ENCODE measurements around the gene PCK1. TPM values are rescaled to one million over a fixed set of nuclear protein-coding genes. Genes with fewer than 3 reads are reported as not detected.

The PCK1 gene
- total RNA-seq, 4 donors from 2014 or later: 0.10 to 3.2 (median 1.7) TPM

DNA sequence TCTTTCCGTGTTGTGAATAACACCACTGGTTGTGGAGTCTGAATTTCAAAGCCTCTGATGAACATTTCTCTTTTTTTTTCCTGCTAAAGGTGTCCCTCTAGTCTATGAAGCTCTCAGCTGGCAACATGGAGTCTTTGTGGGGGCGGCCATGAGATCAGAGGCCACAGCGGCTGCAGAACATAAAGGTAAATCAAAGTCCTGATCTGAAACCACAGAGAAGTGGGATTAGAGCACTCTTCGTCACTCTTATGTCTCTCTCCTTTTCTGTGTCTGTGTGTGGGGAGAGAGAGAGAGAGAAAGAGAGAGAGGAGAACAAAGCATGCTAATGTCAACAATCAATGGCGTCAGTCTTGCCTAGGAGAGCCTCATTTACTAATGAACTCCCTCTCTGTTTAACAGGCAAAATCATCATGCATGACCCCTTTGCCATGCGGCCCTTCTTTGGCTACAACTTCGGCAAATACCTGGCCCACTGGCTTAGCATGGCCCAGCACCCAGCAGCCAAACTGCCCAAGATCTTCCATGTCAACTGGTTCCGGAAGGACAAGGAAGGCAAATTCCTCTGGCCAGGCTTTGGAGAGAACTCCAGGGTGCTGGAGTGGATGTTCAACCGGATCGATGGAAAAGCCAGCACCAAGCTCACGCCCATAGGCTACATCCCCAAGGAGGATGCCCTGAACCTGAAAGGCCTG is 4.2 kb downstream of the PCK1 start:
- H3K4me1 ChIP-seq: no peaks in the 10 kb centered on the region
- no peak for ATAC-seq
- no peaks in the 10 kb centered on the region for H3K36me3 ChIP-seq
- no peak for DNase-seq
- no peak overlapping the region for H3K4me3 ChIP-seq
- TF ChIP-seq, protein P1, sequence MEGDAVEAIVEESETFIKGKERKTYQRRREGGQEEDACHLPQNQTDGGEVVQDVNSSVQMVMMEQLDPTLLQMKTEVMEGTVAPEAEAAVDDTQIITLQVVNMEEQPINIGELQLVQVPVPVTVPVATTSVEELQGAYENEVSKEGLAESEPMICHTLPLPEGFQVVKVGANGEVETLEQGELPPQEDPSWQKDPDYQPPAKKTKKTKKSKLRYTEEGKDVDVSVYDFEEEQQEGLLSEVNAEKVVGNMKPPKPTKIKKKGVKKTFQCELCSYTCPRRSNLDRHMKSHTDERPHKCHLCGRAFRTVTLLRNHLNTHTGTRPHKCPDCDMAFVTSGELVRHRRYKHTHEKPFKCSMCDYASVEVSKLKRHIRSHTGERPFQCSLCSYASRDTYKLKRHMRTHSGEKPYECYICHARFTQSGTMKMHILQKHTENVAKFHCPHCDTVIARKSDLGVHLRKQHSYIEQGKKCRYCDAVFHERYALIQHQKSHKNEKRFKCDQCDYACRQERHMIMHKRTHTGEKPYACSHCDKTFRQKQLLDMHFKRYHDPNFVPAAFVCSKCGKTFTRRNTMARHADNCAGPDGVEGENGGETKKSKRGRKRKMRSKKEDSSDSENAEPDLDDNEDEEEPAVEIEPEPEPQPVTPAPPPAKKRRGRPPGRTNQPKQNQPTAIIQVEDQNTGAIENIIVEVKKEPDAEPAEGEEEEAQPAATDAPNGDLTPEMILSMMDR (IDR thresholded peaks at IDR 0.05 in 4 of 5, conservative IDR thresholded peaks at IDR 0.05 in 1 of 5): no peak
- no peak for TF ChIP-seq POLR2A (IDR thresholded peaks at IDR 0.05)
- in situ Hi-C loops (cut with MboI; ENCODE audit: low sequenced_read_pairs in 4 of 4) (no loop called here), intact Hi-C loops (cut with DNase I; ENCODE audit: low total_unique reads) (no loop called here)
- H3K9me3 ChIP-seq: no peaks in the 10 kb centered on the region
- no peak overlapping the region for H3K27ac ChIP-seq
- H3K27me3 ChIP-seq: peaks cover 1 to 7% (median 5%) of the 10 kb centered on the region in 3 donors

DNA sequence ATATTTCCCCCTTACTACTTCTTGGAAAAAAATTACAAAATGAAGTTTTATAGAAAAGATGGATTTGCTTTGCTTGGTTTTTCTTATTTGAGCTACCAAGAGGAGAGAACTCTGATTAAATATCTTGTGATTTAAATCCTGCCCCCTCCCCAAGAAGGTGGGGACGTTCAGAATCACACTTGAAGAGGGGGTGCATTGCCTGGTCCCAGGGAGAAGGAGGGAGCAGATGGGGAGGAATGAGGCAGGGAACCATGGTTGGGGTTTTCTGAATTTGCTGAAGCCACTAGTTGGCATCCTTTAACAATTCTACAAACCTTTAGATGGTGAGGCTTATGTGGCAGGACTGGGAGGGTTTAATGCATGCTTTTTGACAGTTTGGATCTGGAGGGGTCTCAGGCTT is 5.5 kb downstream of the PCK1 start:
- Histone ChIP-seq H3K27ac (no peak overlapping the region), H3K9me3 (no peaks in the 10 kb centered on the region), H3K4me3 (no peak overlapping the region), H3K27me3 (peaks cover 0 to 7% (median 5%) of the 10 kb centered on the region in 3 donors), H3K36me3 (no peaks in the 10 kb centered on the region), H3K4me1 (no peaks in the 10 kb centered on the region)
- TF ChIP-seq, protein P1 (IDR thresholded peaks at IDR 0.05 in 4 of 5, conservative IDR thresholded peaks at IDR 0.05 in 1 of 5): no peak
- no peak for TF ChIP-seq POLR2A (IDR thresholded peaks at IDR 0.05)
- DNase-seq (no peak), ATAC-seq (no peak)
- intact Hi-C loops (cut with DNase I; ENCODE audit: low total_unique reads) (no loop called here), in situ Hi-C loops (cut with MboI; ENCODE audit: low sequenced_read_pairs in 4 of 4) (no loop called here)

DNA sequence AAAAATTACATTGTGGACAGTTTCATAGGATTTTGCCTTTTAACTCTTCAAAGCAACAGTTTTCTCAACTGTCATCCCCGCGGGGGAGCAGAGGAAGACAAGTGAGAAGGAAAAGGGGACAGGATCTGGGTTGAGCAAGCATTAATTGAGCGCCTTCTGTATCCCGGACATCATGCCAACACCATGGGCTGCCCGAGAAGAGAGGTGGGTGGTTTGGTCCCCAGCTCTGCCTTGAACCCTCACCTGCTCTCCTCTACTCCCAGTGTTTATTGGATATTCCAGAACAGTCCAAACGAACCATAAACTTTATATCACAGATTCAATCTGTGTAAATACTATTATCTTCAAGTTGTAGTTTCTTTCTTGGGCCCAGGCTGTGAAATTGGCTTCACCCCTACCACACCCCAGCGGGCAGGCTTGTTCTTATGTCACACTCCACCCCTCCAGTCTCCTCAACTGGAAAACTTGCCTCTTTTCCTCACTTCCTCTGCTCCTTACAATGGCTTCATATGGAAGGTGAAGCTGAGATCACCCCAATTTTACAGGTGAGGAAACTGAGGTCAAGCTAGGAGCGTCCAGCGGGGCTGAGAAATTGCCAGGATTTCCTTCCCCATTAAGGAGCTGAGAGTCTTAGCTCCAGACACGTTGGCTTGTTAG is 6.0 kb downstream of the PCK1 start:
- H3K27ac ChIP-seq: no peak overlapping the region
- no peak for DNase-seq
- H3K36me3 ChIP-seq: no peaks in the 10 kb centered on the region
- no peaks in the 10 kb centered on the region for H3K4me1 ChIP-seq
- ATAC-seq: no peak
- H3K27me3 ChIP-seq: peaks cover 0 to 7% (median 5%) of the 10 kb centered on the region in 3 donors
- no peak for TF ChIP-seq POLR2A (IDR thresholded peaks at IDR 0.05)
- TF ChIP-seq, protein P1 (IDR thresholded peaks at IDR 0.05 in 4 of 5, conservative IDR thresholded peaks at IDR 0.05 in 1 of 5): no peak
- in situ Hi-C loops (cut with MboI; ENCODE audit: low sequenced_read_pairs in 4 of 4): no loop called here
- no peak overlapping the region for H3K4me3 ChIP-seq
- intact Hi-C loops (cut with DNase I; ENCODE audit: low total_unique reads): no loop called here
- H3K9me3 ChIP-seq: no peaks in the 10 kb centered on the region

DNA sequence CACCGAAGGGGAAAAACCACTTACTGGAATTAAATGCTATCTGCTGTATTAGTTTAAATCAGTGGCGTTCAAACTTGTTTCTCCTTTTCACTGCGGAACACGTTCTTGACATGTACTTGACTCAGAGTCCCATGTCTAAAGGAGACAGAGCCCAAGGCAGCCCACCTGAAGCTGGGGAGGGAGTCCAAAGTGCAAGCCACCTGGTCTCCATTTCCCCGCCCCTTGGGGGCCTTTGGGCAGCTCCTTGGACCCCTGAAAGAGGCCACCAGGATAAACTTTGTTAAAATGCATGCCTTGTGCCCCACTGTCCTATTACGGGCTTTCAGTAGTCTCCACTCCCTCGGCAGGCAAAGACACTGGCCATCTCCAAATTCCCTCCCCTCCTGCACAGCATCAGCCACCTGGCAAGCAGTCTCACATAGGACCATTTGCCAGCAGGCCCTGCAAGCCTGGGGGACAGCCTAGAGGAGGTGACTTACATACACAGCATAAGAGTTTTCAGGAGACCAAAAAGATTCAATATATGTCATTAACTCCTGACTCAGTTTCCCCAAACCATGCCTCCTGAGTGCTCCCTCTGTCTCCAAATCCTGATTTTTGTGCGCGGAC is 6.7 kb downstream of the PCK1 start:
- no peak overlapping the region for H3K27ac ChIP-seq
- H3K4me3 ChIP-seq: no peak overlapping the region
- TF ChIP-seq, protein P1 (IDR thresholded peaks at IDR 0.05 in 4 of 5, conservative IDR thresholded peaks at IDR 0.05 in 1 of 5): no peak
- no peak for TF ChIP-seq POLR2A (IDR thresholded peaks at IDR 0.05)
- intact Hi-C loops (cut with DNase I; ENCODE audit: low total_unique reads): no loop called here
- no peaks in the 10 kb centered on the region for H3K36me3 ChIP-seq
- peaks cover 3 to 7% (median 5%) of the 10 kb centered on the region in 3 donors for H3K27me3 ChIP-seq
- no peak for DNase-seq
- no peaks in the 10 kb centered on the region for H3K9me3 ChIP-seq
- no peak for ATAC-seq
- no peaks in the 10 kb centered on the region for H3K4me1 ChIP-seq
- in situ Hi-C loops (cut with MboI; ENCODE audit: low sequenced_read_pairs in 4 of 4): no loop called here

All from gastrocnemius medialis (tissue), 4 donors.